HG02571 (cell line): Measurements from ENCODE around the gene GPR55.
A peak's percentile ranks its signal among the peaks of the same experiment; 100 is the strongest.

Experiments
- ATAC-seq: cut with Tn5 transposase; IDR thresholded peaks from one replicate; pipeline ENCODE4 v1.9.1; 2021; ENCODE audit warnings: mild to moderate bottlenecking, moderate library complexity; ENCODE audit not compliant: unreplicated experiment

The GPR55 gene

DNA sequence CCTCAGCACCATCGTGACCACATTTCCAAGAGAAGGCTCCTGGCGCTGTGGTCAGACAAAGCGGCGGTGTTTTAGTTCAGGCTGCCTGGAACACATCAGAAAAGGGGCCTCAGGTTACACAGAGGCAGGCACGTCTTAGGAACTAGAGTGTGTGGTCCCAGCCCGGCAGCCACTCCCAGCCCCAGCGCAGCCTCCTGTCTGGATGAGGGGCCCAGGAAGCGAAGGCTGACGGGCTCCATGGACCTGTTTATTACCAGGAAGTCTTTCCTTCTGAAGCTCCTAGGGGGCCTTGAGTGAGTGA lies 10.0 kb upstream of the GPR55 start:
- ATAC-seq = no peak

GRCh38 chr2:230934231-230935129 lies 9.4 kb upstream of the GPR55 start:
- ATAC-seq = no peak

DNA sequence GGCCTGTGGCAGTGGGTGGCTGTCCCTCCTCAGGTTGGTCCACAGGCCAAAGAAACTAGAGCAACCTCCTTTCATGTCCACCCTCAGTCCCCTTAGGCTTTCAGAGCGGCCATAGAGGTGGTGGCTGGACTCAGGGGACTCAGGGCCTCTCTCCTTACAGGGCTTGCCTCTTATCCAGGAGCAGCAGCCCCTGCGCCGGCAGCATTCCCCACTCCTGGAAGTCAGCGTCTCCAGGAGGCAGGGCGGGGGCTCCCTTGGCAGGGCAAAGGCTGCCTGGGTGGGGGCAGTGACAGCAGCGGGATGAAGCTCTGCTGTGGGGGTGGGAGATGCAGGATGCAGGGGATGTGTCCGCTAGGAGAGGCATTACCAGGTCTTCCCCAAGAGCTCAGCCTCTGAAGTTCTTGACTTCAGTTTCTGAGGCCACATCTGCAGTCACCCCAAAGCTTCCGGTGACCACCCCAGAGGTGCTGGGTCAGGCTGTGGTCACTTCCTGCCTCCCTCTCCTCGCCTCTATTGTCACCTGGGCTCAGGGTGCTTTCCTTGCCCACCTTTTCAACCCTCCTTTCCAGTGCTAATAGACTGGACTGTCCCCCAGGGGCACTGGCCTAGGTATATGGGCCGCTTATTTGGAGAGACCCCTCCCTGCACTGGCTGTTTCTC lies 8.6 kb upstream of the GPR55 start:
- ATAC-seq = no peak

- ATAC-seq = no peak
Observed at GRCh38 chr2:230932556-230933511, 7.8 kb upstream of the GPR55 start.

- ATAC-seq = no peak
Observed at GRCh38 chr2:230931556-230932231, 6.7 kb upstream of the GPR55 start.

DNA sequence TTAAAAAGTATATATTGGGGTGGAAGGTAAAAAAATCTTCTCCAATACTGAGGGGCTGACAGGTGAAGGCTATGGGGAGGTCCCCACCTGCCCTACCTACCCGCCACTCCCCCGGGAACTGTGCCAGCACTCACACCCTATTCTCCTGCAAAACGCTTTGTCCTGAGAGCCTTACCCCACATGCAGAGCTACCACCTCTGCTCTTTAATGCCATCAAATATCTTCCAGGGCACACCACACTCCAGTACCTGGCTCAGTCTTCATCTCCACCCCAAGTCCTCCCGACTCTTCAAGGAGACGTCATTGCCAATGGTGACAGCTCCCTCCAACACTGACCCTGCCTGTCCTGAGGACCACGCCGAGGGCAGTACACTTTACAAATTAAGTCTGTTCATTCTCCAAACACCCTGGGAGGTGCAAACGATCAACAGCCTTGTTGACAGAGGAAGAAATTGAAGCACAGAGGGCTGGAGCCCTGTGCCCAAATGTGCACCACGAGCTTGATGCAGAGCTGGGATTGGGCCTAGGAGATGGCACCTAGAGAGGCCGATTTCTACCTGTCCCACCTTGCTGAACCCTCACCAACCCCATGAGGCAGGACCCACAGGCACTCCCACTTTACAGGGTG lies 6.0 kb upstream of the GPR55 start:
- ATAC-seq = no peak

DNA sequence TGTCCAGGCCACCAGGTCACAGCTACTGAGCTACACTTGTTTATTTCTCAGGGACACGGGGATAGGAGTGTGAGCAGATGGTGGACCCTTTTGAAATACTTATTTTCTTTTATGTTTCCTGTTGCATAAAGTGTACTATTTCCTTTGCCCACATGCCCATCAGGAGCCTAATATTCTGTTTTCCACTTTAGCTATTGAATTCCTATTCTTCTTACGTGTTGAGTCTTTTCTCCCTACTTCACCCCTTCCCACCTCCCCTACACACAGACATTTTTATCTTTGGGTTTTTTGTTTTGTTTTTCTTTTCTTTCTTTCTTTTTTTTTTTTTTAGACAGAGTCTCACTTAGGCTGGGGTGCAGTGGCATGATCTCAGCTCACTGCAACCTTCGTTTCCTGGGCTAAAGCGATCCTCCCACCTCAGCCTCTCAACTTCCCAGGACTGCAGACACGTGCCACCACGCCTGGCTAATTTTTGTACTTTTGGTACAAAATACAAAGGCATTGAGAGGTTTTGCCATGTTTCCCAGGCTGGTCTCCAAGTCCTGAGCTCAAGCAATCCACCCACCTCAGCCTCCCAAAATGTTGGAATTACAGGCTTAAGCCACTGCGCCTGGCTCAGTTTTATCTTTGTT lies 5.2 kb upstream of the GPR55 start:
- no peak for ATAC-seq

GRCh38 chr2:230929381-230930148 lies 4.5 kb upstream of the GPR55 start:
- no peak for ATAC-seq

GRCh38 chr2:230928701-230929380 lies 3.8 kb upstream of the GPR55 start:
- ATAC-seq = no peak

- ATAC-seq = no peak
Observed at GRCh38 chr2:230927711-230928341, 2.8 kb upstream of the GPR55 start.

DNA sequence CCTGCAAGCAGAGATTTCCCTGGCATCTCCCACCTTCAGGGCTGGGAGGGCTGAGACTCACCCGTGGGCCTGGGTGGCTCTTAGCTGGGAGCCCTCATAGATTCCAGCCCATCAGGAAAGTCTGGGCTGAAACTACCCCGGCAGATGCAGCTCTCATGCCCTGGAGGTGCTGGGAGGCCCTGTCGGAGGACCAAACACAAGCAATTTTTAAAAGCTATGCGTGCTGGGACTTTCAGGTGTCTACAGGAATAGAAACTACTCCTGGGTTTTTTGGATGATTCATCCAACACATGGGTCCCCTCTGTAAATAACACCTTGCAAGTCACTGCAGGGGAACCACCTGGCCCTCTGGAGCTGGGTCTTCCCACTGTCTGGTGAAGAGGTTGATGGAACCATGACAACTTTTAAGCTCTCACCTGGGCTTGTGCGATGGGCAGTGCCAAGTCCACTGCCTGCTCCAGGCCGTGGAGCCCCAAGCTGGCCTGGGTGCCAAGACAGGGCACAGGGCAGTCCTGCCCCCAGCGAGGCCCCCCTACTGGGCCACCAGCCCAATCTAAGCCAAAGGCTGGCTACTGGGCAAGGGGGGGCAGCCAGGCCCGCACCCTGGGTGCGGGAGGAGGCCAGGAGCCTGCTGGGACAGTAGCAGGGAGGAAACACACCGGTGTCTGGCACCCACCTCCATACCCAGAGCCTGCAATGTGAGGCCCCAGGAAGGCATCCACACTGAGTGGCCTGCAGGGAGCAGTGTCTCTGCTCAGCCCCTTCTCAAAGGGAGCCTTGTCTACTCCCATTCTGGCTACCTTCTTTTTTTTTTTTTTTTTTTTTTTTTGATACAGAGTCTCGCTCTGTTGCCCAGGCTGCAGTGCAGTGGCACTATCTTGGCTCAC lies 1.1 kb upstream of the GPR55 start:
- peak; percentile 31 for ATAC-seq

- peak; percentile 23 for ATAC-seq
Observed at GRCh38 chr2:230925443-230925878, 419 bp upstream of the GPR55 start.

GRCh38 chr2:230924092-230924469 lies 961 bp downstream of the GPR55 start:
- ATAC-seq = no peak

DNA sequence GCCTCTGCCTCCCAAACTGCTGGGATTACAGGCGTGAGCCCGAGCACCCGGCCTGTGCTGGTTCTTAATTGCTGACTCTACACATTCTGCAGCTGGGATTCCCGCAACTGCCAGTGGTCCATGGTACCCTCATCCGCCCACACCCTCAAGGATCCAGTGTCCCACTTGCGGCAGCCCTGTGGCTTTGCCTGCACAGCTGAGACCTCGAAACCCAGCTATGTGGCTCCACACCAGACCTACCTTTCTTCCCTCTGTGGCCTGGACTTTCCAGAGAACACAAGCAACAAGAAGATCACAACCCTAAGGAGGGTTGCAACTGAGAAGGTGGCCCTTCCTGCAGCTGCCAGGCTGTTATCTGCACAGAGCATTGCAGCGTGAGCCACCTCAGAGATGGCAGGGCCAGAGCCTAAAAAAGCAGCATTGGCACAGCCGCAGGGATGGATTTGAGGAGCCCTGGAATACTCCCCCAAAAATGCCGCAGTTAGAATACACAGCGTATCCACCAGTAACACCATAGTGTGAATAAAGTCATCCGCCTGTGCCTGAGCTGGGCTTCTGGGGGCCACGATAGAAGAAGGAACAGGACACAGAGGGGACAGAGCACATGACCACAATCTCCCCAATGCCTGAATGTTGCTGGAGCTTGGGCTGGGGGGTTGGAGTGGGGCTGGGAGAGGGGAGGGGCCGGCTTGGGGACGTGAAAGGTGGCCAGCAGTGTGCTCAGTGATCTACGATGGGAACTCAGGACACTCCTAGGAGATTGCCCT lies 1.9 kb downstream of the GPR55 start:
- ATAC-seq = no peak

GRCh38 chr2:230921806-230922595 lies 3.0 kb downstream of the GPR55 start:
- ATAC-seq = no peak

DNA sequence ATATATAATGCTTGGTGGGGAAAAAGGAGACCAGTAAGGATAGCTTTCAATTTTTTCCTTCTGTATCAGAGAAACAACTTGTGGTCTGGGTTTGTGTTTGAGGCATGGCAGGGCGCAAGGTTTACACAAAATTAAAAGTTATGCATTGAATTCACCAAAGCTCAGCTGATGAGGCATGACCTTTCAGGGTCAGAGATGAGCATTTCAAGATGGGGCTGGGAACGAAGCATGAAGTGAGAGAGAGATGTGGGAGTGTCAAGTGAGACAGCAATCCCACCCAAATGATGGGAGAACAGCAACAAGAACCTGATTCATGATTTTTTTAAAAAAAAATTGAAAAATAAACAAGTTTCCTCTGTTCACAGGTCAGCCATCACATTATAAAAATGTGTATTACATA lies 4.9 kb downstream of the GPR55 start:
- no peak for ATAC-seq
